NCI-H82 treated with DMSO at 0.1 percent for 48 hours (cell line): Measurements from ENCODE around the gene ZBTB45.

Experiments used
- DNase-seq: peaks from one replicate; lab custom pipeline; 2025; ENCODE audit not compliant: unreplicated experiment; lab: John Stamatoyannopoulos, UW

Gene ZBTB45

DNA sequence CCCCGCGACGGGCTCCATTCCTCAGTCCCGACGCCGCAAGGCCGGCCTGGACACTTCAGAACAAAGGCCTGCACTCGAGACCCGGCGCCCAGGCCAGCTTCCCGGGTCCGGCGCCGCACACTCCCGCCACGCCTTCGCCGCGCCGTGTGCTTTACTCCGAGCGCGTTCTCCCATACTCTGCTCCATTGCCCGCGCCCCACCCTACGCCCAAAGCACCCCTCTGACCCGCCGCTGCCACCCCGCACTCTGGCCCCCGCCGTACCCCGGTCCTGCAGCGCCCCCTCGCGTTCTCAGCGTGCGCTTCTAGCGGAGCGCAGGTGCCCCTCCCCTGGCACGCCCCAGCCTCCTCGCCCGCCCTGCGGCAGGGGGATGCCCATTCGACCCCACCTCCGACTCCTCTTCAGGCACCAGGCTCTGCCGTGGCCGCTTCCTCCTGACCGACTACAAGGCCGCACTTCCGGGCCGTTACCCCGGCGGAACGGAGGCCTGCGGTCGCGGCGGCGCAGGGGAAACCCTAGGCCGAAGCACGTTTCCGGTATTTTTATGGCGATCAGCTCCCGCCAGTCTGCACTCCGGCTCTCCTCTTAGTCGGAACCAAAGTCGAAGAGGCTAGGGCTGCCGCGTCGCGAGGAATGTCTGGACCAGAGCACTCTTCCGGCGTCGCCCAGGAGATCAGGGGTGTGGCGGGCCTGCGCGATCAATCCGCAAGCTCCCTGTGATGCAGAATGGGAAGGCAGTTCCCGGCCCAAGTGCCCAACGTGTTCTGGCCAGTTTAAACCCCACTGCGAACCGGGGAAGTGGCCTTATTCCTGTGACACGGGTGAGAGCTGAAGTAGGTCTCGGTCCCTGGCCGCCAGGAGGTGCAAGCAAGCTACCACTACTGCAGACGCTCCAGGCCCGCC is at the start of gene ZBTB45:
TSS of gene ZBTB45 (minus strand) at position 456 of the 902 bp plus-strand sequence. CDS start 2,137 bp downstream, outside the sequence.
- DNase-seq = peak; percentile 96

GRCh38 chr19:58568453-58569130 is 49.0 kb upstream of the ZBTB45 start:
- DNase-seq = no peak

DNA sequence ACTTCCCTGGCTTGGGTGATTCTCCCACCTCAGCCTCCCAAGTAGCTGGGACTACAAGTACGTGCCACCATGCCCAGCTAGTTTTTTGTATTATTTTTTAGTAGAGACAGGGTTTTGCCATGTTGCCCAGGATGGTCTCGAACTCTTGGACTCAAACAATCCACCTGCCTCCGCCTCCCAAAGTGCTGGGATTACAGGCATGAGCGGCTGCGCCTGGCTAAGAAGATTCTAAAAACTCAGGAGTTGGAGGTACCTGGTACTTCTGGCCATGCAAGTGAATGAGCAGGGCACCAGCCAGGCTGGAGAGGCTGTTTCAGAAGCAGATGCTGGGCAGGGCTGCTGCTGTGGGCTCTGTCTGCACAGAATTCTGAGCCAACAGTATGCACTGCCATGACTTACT is 47.4 kb upstream of the ZBTB45 start:
- no peak for DNase-seq

DNA sequence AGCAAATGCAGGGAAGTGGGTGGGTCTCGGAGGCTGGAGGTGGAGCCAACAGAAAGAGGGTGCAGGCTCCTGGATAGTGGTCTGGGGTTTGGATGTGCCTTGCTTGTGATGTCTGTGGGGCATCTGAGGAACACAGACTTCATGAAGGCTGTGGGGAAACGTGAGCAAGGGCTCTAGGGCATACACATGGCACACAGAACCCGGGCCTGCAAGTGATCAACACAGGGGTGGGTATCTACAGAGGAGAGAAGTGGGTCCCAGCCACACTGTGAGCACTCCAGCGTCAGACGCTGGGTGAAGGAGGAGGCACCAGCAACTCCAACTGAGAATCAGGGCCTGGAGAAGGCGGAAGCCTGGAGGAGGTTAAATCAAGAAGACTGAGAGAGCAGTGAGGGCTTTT is 44.2 kb upstream of the ZBTB45 start:
- DNase-seq = no peak

- DNase-seq = no peak
These were observed 43.5 kb upstream of the ZBTB45 start for GRCh38 chr19:58563034-58563573.

- DNase-seq = no peak
These were observed 42.8 kb upstream of the ZBTB45 start for GRCh38 chr19:58562122-58563033.

DNA sequence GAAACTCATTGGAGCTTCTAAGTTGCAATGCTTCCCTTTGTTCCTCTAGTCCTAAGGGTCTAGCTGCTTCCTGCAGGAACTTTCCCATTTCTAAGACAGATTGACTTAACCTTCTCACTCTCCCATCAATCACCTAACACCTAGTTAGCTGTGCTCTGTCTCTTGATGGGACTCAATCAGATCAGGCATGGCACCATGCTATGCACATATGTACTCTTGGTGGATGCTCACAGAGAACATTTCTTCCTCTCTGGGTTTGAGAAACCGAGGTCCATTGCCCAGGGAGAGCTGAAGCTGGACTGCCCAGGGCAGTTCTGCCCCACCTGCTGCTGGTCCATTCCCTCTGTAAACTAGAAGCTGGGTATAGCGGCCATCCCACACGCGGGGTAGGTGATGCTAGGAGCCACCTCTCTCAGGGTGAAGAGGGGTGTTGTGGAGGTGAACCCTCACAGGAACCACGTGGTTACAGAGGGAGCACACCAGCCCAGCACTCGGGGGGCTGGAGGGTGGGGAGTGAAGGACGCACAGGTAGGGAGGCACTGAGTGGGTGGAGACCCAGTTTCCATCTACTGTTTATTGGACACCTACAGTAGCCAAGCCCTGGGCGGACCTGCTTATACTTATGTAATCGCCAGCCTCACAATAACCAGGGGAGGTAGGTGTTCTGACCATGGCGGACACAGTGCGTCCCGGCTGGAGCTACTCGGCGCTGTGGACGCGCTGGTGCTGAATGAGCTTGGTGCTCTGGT is 41.9 kb upstream of the ZBTB45 start:
- no peak for DNase-seq

DNA sequence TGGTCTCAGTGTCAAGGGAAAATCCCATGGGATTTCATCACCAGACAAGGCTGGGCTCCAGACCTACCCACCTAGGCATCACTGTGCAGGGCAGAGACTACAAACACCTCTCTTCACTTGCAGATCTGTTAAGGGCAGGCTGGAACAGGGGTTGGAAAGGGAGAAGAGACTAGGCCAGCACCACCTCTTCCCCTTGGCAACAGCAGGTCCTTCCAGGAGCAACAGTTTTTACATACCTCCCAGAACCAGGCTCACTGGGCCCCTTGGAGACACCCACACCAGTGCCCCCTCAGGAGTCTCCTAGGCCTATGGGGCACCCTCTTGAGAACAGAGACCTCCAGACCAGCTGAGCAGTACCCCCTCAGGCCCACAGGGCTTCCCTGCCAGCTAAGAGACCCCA is 41.3 kb upstream of the ZBTB45 start:
- DNase-seq = no peak

- DNase-seq = no peak
These were observed 40.6 kb upstream of the ZBTB45 start for GRCh38 chr19:58560007-58560887.

DNA sequence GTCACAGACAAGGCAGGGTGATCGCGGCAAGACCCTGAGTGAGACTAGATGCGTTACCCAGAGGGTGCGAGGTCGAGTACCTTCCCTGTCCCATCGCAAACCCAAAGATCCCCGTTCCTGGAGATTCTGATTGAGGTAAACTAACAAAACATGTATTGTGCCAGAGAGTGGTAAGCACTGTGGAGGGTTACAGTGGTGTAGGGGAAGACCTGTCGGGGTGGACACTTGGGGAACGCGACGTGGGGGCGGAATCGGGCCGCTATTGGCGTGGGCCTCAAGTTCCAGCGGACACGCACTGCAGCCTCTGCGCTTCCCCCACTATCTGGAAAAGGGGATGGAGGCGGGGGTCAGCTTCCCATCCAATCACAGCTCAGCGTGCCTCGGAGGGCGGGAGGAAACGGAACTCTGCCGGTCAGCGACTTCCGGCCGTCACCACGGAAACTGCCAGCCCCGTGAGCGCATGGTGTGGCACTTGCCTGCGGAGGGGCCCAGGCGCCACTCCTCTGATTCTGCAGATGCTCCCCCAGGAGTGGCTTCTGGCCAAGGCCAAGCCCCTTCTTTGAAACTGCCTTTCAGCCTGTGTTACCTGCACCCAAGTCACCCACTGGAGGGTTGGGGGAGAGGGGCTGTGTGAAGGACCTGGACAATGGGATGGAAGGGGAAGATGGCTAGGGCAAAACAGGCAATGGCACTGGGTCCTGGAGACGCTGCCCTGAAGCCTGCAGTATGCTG is 39.8 kb upstream of the ZBTB45 start:
- DNase-seq = no peak

GRCh38 chr19:58558623-58559274 is 39.1 kb upstream of the ZBTB45 start:
- DNase-seq = no peak

DNA sequence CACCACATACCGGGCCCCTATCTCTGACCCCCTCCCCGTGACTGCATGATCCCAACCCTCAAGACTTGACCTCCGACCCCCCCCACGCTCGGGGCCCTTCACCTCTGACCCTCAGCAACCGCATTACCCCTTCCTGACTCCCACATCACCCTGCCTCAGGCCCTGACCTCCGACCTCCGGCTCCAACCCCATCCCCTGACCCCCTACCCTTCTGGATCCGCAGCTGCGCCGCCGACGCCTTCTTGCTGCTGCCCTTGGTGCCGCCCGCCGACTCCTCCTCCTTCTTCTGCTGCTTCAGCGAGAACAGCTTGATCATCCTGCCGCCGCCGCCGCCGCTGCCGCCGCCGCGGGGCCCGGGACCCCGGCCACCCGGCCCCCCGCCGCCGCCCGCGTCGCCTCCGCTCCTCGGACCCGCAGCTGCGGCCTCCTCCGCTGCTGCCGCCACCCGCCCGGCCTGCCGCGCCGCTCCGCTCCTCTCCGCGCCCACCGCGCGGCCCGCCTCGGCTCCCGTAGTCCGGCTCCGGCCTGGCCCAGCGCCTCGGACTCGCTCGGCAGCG is 38.5 kb upstream of the ZBTB45 start, which contains the start of gene UBE2M:
TSS of gene UBE2M (minus strand) at position 546 of the 557 bp plus-strand sequence. CDS start at position 316, 230 bp downstream.
- DNase-seq = no peak

DNA sequence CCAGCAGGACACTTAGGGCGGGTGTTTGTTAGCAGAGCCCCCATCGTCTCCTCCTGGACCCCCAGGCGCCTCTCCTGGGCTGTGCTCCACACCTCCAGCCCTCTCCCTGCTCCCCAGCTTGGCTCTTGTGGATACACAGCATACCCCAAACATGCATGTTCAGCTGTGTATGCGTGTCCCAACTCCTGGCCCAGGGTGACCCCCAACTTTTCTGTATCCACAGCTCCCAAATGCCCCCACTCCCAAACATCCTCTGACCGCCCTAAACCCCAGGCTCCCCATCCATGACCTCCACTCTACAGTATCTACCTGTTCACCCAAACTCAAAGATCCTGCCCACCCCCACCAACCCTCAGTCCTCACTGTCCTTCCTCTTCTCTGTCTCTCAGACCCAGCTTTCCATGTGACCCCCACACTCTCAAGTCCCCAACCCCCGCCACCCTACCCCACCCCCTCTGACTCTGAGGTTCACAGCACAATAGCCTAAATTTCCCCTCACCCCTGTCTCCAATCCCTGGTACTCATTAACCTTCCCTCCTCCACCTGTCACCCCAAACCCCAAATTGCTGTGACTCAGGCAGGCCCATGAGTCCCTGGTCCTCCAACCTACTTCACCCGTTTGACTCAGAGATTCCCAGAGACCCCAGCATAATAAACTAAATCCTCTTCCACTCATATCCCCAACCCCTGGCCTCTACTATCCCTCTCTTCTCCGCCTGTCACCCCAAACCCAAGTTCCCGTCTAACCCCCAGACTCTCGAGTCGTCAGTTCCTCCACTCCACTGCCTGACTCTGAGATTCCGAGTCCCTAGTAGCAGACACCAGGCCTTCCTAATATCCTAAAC is 37.8 kb upstream of the ZBTB45 start:
- no peak for DNase-seq

DNA sequence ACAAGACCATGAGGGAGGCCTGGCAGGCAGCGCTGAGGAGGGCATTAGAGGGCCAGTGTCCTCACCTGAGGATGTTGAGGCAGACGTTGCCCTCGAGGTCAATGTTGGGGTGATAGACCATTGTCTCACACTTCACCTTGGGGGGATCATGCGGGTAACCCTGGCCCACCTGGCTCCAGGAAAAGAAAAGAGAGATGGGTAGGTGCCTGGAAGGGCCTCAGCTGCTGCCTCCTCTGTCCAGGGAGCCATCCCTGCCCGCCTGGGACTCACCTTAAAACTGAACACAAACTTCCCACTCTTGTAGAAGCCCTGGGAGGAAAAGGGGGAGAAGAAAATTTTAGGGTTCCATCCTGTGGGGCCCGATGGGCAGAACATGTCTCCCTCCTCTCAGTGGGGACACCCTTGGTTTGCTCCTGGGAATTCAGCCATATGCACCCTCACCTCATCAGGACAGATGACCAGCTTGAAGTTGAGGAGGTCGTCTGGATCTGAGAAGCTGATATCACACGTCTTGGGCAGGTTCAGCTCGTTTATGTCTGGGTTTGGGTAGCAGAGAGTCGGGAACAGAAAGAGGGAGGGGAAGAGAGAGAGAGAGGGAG is 37.1 kb upstream of the ZBTB45 start:
- no peak for DNase-seq

DNA sequence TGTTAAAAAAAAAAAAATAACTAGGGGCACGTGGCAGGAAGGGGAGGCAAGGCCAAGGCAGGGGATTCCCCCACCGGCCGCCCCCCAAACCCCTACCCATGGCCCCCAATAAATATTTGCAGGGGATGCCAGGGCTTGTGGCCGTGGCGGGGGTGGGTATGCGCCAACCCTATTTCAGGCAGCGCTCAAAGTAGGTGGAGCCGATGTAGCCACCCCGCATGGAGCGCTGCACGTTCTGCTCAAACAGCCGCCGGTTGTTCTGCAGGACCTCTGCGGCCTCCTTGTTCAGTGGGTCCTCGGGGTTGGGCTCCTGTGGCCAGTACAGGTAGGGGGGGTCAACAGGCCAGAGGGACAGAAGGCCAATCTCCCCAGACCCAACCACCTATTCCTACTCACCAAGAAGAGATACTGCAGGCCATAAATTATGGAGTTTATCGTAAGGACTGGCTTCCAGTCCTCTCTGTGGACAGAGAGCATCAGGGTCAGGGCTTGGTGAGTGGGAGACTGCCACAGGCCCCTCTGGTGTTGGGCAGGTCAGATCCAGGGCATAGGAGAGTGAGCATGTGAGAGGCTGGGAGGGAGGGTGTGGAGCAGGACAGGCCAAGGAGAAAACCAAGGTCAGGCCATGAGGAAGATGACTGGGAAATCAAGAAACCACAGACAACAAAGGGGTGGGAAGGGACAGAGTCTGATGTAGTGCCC is 36.5 kb upstream of the ZBTB45 start:
- no peak for DNase-seq
